GM19193 (cell line): ENCODE results near the gene ZDHHC12.

Source experiments
- POLR2A ChIP-seq: IDR thresholded peaks from 4 replicates; pipeline ENCODE4 v1.6.1; 2011; ENCODE audit not compliant: insufficient read depth, insufficient read length; ENCODE audit errors: extremely low read depth

Gene ZDHHC12, protein sequence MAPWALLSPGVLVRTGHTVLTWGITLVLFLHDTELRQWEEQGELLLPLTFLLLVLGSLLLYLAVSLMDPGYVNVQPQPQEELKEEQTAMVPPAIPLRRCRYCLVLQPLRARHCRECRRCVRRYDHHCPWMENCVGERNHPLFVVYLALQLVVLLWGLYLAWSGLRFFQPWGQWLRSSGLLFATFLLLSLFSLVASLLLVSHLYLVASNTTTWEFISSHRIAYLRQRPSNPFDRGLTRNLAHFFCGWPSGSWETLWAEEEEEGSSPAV

DNA sequence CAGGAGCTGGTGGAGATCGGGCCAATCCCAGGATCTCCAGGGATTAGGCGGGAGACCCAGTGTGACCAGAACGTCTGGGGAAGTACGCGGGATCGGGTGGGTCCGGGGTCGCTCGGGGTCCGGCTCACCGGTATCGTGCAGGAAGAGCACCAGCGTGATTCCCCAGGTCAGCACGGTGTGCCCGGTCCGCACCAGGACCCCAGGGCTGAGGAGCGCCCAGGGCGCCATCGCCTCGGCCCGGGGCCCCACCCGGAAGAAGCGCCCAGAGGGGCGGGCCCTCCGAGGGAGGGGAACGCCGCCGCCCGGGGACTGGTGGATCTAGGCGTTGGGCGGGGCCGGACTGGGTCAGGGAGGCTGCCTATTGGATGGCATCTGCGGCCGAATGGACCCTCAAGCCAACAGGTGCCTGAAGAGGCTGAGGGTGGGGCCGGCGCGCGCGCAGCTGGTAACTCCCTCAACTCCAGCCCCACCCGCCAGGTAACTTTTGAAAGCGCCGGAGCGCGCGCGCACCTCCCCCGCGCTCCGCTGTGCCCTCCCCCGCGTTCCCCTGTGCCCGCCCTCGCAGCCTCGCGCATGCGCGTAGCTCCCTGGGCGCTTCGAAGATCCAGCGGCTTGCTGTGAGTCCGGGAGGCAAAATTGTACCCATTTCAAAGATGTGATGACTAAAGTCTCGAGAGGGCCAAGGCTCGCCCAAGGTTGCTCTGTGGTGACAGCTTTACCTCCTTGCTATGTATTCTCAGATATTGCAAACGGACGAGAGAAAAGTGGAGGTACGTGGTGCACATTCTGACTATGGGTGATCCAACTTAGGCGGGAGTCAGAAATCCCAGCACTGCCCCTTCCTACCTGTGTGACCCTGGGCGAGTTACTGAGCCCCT is at the start of gene ZDHHC12:
TSS of gene ZDHHC12 (minus strand) at position 262 of the 878 bp plus-strand sequence. CDS start at position 228, 34 bp downstream.
- peak; percentile 99 for TF ChIP-seq POLR2A

DNA sequence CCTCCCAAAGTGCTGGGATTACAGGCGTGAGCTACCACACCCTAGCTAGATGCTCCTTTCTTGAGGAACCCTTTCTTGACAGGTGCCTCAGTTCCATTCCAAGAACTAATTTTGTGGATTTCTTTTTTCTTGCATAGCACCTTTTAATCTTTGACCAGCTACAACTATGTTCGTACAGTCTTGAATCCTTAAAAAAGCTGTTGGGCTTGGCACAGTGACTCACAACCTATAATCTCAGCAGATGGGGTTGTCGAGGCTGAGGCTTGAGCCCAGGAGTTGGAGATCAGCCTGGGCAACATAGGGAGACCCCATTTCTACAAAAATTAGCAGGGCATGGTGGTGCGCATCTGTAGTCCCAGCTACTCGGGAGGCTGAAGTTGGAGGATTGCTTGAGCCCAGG is 49.1 kb upstream of the ZDHHC12 start:
- no peak for TF ChIP-seq POLR2A

DNA sequence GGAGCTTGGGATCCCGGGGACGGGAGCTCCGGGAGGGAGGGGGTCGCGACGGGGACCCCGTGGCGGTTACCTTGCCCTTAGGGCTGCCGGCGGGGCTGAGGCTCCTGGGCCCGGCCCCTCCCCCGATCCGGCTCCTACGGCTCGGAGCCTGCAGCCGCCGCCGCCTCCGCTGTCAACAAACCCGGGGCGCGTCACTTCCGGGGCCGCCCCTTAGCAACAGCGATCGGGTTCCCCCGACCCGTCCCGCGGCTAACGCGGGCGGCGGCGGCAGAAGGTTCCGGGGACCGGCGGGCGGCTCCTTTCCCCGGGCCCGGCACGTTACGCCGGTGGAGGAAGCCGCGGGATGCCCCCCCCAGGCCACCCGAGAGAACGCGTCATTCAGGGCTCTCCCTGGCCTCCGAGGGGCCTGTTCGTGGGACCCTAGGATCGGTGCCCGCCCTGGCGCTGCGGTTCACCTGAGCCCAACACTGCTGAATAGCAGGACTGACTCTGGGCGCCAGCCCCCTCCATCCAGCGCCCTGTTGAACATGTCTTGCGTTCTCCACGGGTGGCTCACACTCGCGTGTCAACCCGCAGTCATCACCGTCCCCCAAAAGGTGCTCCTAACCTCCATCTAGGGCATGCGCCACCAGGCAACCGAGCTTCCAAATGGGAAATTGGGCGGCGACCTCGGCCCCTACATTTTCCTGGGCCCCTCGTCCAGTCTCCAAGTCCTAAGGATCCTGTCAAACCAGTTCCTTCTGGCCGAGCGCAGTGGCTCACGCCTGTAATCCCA is 48.0 kb upstream of the ZDHHC12 start, which contains the start of gene ZER1:
TSS of gene ZER1 (minus strand) at position 183 of the 775 bp plus-strand sequence. CDS start 16,362 bp downstream, outside the sequence.
- TF ChIP-seq POLR2A: peak; percentile 73

DNA sequence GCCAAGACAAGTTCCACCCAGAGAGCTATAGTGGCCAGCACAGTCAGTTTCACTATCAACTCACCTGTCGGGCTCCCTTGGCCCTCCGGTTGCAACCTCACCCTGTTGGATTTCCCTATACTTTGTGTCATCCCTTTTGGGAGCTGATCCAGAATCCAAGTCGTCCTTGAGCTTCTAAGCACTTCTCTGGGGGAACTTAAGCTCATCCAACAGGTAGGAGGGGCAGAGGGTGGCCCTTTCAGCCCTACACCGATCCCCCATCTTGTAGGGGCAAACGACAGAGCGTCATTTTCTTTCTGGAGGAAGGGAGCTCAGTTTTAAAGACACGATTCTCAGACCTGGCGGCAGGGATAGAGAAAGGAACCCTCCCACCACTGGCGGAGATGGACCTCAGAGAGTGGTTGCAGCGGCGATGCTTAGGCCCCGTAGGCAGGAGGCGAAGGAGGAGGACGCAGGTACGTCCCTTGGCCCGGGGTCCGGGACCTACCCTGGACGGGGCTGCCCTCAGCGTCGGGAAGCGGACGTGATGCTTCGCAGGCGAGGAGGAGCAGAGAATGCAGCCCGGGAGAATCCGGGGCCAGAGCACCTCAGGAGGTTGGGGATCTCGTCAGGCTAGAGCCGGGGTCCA is 47.3 kb upstream of the ZDHHC12 start:
- TF ChIP-seq POLR2A: no peak

DNA sequence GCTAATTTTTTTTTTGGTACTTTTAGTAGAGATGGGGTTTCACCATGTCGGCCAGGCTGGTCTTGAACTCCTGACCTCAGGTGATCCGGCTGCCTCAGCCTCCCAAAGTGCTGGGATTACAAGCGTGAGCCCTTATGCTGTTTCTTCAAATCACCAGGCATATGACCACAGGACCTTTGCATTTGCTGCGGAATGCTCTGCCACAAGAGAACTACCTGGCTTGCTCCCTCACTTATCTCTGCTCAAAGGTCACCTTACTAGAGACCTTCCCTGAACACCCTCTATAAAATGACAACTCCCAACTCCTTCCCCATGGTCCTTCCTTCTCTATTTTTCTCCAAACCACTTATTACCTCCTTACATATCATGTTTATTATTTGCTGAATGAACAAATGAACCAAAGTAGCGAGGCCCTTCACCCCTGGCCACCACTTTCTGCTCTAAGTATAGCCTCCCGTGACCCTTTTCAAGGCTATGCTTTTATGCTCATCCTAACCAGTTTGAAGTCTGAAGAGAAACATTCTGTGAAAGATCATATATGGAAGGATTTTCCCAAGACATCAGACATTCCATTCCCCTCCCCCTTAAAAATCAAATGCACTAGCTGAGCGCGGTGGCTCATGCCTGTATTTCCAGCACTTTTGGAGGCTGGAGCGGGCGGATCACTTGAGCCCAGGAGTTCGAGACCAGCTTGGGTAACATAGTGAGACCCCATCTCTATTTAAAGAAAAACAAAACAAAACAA is 46.5 kb upstream of the ZDHHC12 start:
- TF ChIP-seq POLR2A: no peak

DNA sequence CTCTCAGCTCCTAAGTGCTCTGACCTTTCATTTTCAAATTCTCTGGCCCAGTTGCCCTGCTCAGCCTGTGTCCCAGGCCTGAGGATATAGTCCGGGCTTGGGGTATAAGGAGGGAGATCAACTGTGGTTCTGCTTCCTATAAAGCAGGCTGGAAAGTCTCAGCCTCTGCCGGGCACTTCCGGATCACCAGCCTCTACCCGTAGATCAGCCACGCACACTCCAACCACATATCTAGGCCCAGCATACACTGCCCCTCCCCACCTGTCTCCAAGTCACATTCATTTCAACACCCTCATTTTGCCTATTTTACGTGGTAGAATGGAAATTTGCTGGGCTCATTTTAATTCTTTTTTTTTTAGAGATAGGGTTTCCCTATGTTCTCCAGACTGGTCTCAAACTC is 44.7 kb upstream of the ZDHHC12 start:
- no peak for TF ChIP-seq POLR2A

DNA sequence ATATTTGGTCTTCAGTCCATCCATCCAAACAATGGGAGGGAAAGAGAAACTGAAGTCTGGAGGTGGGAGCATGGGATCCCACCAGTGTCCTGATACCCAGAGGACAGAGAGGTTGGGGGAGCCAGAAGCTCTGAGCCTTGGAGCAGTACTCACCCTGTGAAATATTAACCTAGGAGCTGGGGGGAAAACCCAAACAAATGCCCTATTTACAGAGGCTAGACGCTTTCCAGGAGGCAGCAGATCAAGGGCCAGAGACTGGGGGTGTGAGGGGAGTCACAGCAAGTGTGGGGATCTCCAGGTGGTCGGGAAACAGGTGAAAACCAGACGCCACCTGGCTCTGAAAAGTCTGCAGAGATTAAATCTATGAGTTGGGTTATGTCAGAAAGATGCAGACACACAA is 41.6 kb upstream of the ZDHHC12 start:
- no peak for TF ChIP-seq POLR2A

DNA sequence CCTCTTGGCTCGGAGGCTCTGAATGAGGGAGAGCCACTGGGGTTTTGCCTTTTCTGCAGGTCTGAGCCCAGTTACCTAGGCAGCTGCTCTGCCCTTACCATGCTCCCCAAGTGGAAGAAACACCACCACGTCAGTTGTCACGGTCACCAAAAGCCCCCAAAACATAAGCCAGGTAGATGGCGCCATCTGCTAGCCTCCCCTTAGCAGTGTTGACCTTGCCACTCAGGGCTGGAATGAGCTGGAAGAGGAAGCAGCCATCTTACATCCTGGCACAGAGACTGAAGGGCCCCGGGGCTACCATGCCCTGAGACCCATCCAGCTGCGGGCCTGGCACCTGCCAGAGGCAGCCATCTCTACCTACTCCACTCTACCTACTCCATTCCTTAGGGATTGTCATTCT is 40.4 kb upstream of the ZDHHC12 start:
- TF ChIP-seq POLR2A: no peak

DNA sequence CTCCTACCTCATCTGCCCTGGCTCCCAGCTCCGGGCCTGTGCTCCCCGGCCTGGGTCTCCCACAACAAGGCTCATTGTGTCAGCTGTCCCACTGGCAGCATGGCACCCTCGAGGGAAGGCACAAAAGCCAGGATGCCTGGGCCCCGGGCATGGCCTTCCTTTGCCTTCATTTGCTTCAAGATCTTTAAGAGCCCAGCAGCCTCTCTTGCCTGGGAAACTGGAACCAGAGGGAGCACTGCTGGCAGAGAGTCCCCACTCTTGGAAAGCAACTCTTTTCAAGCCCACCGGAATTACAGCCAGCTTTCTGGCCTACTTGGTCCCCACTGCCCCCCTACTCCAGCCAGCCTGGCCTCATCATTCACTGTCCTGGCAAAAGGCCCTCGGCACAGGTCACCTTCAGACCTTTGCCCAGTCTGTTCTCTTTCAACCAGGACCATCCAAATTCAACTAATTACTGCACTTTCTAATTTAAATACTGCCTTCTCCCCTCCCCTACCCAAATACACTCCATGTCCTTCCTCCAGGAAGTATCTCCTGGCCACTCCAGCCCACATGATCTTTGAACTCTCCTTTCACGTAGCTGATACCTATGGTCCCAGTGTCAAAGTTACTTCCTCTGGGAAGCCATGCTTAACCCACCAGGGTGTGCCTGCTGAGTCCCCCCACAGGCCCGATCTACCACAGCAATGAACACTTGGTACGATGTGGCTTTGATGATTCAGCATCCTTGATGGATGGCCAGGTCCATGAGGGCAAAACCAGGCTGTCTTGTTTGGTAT is 38.9 kb upstream of the ZDHHC12 start:
- no peak for TF ChIP-seq POLR2A

DNA sequence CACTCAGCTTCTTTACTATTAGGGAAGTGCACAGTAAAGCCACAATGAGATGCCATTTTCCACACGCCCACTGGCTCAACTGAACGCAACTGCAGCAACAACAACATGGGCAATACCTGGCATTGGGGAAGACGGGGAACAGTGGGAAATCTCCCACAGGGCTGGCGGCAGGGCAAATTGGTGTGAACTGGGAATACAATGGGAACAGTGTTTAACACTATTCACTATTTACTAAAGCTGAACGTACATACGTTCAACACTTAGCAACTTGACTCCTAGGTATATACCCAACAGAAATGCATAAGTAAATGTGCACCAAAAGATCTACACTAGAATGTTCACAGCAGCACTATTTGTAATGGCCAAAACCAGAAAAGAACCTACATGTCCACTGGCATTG is 33.7 kb upstream of the ZDHHC12 start:
- TF ChIP-seq POLR2A: no peak

DNA sequence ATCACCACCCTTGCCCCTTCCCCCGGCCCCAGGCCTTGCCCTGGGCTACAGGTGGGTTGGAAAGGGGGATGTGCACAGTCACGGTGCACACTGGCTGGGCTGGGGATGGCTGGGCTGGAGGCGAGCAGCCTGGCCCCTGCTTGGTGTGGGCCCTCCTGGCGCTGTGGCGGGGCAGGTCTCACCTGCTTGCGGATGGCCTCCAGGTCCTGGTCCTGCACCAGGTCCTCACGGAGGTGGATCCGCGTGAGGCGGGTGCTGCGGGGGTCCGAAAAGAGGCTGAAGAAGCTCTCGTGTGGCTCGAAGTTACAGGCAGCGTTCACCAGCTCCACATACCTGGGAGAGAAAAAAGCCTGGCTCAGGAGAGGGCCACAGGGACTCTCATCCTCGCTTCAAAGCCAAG is 29.7 kb upstream of the ZDHHC12 start:
- no peak for TF ChIP-seq POLR2A

DNA sequence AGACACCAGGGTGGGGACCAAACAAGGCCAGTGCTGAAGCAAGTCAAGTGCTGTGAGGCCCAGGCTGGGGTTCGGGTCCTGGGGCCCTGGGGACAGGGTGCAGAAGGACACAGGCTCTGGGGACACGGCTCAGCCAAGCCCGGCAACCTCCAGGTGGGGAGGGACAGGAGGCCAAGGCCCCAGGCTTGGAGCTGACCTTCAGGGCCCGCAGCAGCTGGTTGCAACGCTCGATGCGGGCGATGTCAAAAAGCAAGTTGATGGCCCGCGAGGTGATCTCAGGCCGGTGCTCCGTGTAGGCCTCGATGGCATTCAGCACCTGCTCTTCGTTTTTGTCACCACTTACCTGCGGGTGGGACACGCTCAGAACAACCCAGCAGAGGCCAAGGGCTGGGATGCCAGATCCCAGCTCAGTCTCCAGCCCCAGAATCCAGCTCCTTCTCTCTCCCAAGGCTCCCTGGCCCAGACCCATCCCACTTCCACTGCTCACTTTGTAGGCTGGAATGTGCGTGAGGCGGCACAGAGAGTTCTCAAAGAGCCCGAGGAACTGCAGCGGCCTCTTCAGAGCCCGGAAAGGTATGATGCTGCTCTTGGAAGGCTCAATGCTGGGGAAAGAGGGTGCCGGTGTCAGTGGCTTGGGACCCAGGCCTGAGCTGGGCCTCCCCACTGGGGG is 27.1 kb upstream of the ZDHHC12 start:
- TF ChIP-seq POLR2A: no peak

DNA sequence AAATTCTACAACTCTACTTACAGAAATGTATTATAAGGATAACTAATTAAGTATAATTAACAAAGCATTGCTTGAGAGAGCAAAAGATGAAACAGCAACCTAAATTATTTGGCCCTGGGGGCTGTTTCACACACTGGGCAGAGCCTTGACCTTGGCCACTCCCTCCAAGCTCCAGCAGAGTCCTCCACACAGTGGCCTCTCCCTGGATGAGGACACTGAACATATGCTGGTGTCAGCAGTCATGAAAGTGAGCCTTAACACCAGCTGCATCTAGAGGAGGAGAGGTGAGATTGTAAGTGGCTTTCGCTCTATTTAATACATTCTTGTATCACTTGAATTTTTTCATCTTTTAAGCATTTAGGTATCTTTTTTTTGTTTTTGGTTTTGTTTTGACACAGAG is 23.3 kb upstream of the ZDHHC12 start:
- no peak for TF ChIP-seq POLR2A
